ENCODE data around the gene ALK.
A peak's percentile ranks its signal among the peaks of the same experiment; 100 is the strongest.

ALK gene

GRCh38 chr2:29215739-29216608 is 705.4 kb downstream of the ALK start:
- FAIRE-seq (peak; percentile 89), DNase-seq (ENCODE audit: insufficient read length, low spot score) (peak; percentile 85)
- TF ChIP-seq CTCF (IDR thresholded peaks at IDR 0.05; ENCODE audit: insufficient read depth, missing control alignments), result no peak

- no peak for TF ChIP-seq CTCF (IDR thresholded peaks at IDR 0.05; ENCODE audit: insufficient read depth, missing control alignments)
- no peak for DNase-seq (ENCODE audit: insufficient read length, low spot score)
- FAIRE-seq, result no peak
Measured at GRCh38 chr2:29215073-29215472, 706.3 kb downstream of the ALK start.

GRCh38 chr2:29213888-29214291 is 707.5 kb downstream of the ALK start:
- DNase-seq (ENCODE audit: insufficient read length, low spot score) (no peak), FAIRE-seq (no peak)
- TF ChIP-seq CTCF (IDR thresholded peaks at IDR 0.05; ENCODE audit: insufficient read depth, missing control alignments), result no peak

GRCh38 chr2:29212009-29212408 is 709.4 kb downstream of the ALK start:
- DNase-seq (ENCODE audit: insufficient read length, low spot score), result no peak
- TF ChIP-seq CTCF (IDR thresholded peaks at IDR 0.05; ENCODE audit: insufficient read depth, missing control alignments), result no peak
- FAIRE-seq, result no peak

GRCh38 chr2:29209551-29209950 is 711.8 kb downstream of the ALK start:
- DNase-seq (ENCODE audit: insufficient read length, low spot score) (no peak), FAIRE-seq (no peak)
- TF ChIP-seq CTCF (IDR thresholded peaks at IDR 0.05; ENCODE audit: insufficient read depth, missing control alignments), result no peak

- no peak for FAIRE-seq
- no peak for DNase-seq (ENCODE audit: insufficient read length, low spot score)
- no peak for TF ChIP-seq CTCF (IDR thresholded peaks at IDR 0.05; ENCODE audit: insufficient read depth, missing control alignments)
Measured at GRCh38 chr2:29207352-29208148, 713.8 kb downstream of the ALK start.

Data from D721Med (cell line).